Chondrocyte (in vitro differentiated cells): ENCODE measurements around the gene MUS81. TPM values are rescaled to one million over a fixed set of nuclear protein-coding genes. Genes with fewer than 3 reads are reported as not detected.
"Not testable (repeated sequence)": the region's sequence is repeated elsewhere in the genome, so short reads cannot be mapped to it uniquely, and the experiment has no call there.

ENCODE experiments used
- DNase-seq: peaks from one replicate; pipeline ENCODE4 v3.0.0; 2021; ENCODE audit warnings: mixed read lengths, low spot score
- H3K27ac Mint-ChIP-seq: one replicate; pipeline ENCODE4 v1.8.0; 2021; ENCODE audit warnings: mild to moderate bottlenecking, moderate library complexity, mixed read lengths; ENCODE audit not compliant: unreplicated experiment
- H3K27me3 Mint-ChIP-seq: 2 replicates; pipeline ENCODE4 v1.8.0; 2021; ENCODE audit warnings: low read depth, mixed read lengths
- H3K36me3 Mint-ChIP-seq: 2 replicates; pipeline ENCODE4 v1.8.0; 2021; ENCODE audit warnings: low read depth, mixed read lengths
- H3K4me1 Mint-ChIP-seq: 2 replicates; pipeline ENCODE4 v1.8.0; 2021; ENCODE audit warnings: low read depth, mild to moderate bottlenecking, mixed read lengths
- H3K4me3 Mint-ChIP-seq: one replicate; pipeline ENCODE4 v1.8.0; 2021; ENCODE audit warnings: mild to moderate bottlenecking, moderate library complexity, mixed read lengths; ENCODE audit not compliant: unreplicated experiment
- H3K9me3 Mint-ChIP-seq: 2 replicates; pipeline ENCODE4 v1.8.0; 2021; ENCODE audit warnings: low read depth, mixed read lengths
- total RNA-seq: library from RNA; stranded (reverse); gene quantifications from 3 replicates; pipeline ENCODE4 v1.2.1, GENCODE V29; 2021
- TF ChIP-seq, protein P1 (sequence below): fragments of 200-600 bp; sonication (generic); IDR thresholded peaks from 2 replicates; pipeline ENCODE4 v1.5.0; 2021; ENCODE audit warnings: antibody characterized with exemption, mild to moderate bottlenecking, moderate library complexity

Gene MUS81
- total RNA-seq, 1 donor from 2014 or later: 68.4 TPM

DNA sequence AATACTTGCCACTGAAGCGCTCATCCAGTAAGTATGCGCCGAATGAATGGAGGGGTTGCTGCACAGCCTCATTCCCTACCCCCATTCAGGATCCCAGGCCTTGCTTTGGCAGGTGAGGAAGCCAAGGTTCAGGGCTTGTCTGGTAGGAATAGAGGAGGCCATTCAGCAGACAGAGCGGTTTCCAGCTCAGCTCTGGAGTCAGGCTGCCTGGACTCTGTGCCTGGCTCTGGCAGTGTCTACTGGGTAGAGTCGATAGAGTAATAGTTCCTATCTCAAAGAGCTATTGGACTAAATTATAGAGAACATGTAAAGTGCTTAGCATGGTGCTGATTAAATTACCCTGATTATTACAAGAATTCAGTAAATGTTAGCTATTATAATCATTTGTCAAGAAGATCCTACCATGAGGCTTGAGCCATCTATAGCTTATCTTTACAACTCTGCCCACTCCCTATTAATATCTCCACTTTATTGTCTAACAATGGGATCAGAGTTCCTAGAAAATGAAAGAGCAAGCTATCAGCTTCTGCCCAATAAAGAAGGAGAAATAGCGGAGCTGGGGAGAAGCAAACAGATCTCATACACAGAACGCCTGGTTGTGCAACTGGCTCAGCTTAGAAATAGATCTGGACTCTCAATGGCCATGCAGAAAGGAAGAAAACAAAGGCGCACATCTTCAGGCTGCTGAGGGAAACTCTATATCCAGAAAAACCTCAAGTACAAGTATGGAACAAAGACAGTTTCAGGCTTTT lies 33.1 kb upstream of the MUS81 start:
- H3K27me3 Mint-ChIP-seq: no peaks in the 10 kb centered on the region
- H3K9me3 Mint-ChIP-seq: no peaks in the 10 kb centered on the region
- peaks cover 3% of the 10 kb centered on the region for H3K4me1 Mint-ChIP-seq
- no peak overlapping the region for H3K4me3 Mint-ChIP-seq
- no peaks in the 10 kb centered on the region for H3K36me3 Mint-ChIP-seq
- peak; percentile 13 for DNase-seq
- no peak overlapping the region for H3K27ac Mint-ChIP-seq
- TF ChIP-seq, protein P1, sequence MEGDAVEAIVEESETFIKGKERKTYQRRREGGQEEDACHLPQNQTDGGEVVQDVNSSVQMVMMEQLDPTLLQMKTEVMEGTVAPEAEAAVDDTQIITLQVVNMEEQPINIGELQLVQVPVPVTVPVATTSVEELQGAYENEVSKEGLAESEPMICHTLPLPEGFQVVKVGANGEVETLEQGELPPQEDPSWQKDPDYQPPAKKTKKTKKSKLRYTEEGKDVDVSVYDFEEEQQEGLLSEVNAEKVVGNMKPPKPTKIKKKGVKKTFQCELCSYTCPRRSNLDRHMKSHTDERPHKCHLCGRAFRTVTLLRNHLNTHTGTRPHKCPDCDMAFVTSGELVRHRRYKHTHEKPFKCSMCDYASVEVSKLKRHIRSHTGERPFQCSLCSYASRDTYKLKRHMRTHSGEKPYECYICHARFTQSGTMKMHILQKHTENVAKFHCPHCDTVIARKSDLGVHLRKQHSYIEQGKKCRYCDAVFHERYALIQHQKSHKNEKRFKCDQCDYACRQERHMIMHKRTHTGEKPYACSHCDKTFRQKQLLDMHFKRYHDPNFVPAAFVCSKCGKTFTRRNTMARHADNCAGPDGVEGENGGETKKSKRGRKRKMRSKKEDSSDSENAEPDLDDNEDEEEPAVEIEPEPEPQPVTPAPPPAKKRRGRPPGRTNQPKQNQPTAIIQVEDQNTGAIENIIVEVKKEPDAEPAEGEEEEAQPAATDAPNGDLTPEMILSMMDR: no peak

DNA sequence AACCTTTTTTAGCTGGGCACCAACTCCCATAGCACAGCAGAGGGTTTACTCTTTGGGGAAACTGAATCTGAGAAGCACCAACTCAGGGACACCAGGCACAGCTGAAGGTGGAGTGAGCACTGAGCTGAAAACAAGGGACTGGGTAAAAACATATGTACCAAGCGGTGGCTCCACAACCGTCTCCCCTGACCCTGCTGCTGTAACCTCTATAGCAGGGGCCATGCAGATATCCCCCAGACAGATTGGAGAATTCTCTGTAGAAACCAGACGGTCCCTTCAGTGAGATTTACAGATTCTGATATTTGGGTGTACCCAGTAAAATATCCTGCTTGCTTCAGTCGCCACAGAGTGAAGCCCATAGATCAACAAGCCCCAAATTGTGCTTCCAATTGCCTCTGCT lies 30.8 kb upstream of the MUS81 start:
- TF ChIP-seq, protein P1: no peak
- peaks cover 5% of the 10 kb centered on the region for H3K27me3 Mint-ChIP-seq
- H3K4me1 Mint-ChIP-seq: peaks cover 9% of the 10 kb centered on the region
- no peak overlapping the region for H3K4me3 Mint-ChIP-seq
- H3K9me3 Mint-ChIP-seq: no peaks in the 10 kb centered on the region
- H3K36me3 Mint-ChIP-seq: peaks cover 5% of the 10 kb centered on the region
- no peak overlapping the region for H3K27ac Mint-ChIP-seq
- DNase-seq: peak; percentile 24

DNA sequence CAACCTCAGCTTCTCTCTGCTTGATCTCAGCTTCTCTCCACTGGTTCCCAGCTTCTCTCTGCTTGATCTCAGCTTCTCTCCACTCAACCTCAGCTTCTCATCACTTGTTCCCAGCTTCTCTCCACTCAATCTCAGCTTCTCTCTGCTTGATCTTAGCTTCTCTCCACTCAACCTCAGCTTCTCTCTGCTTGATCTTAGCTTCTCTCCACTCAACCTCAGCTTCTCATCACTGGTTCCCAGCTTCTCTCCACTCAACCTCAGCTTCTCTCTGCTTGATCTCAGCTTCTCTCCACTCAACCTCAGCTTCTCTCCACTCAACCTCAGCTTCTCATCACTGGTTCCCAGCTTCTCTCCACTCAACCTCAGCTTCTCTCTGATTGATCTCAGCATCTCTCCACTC lies 28.0 kb upstream of the MUS81 start:
- not testable (repeated sequence) for H3K4me1 Mint-ChIP-seq, H3K9me3 Mint-ChIP-seq, DNase-seq, H3K27me3 Mint-ChIP-seq, H3K36me3 Mint-ChIP-seq, H3K4me3 Mint-ChIP-seq, H3K27ac Mint-ChIP-seq

DNA sequence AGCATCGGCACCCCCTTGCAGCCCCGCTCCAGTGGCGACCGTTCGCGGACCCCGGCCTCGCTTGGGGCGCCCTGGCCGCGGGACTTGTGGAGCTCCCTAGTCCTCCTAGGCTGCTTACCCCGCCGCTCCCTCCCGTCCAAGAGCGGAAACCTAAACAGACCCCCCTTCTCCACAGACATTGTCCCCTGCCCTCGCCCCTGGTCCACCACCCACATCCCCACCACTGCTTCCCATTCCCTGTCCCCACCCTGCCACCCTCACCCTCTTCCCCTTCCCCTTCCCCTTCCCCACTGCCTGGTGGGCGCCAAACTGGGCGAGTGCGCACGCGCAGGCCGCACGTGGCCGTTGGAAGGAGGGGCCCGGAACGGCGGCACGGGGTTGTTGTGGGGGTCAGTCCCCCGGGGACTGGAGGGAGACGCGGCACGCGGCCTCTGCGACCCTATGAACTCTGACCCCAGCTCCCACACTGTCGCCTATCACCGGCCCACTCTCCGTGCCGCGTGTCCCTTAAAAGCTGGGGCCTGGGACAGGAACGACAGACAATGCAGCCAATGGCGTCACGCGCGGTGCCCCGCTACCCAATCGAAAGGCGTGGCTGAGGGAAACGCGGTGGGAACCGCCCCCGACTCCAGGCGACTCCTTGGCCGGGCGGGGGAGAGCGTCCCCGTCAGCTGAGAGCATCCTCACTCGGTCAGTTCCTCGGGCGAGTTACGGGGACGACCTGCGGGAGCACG lies 26.8 kb upstream of the MUS81 start, which contains the start of gene SNX32:
Gene SNX32, plus strand, starts transcription at position 667 of the 734 bp plus-strand sequence. CDS start 103 bp downstream, outside the sequence.
- Mint-ChIP-seq H3K4me3 (no peak within 1 kb of the TSS), H3K27me3 (peaks cover 5% of the 10 kb centered on the region), H3K36me3 (peaks cover 5% of the 10 kb centered on the region), H3K4me1 (peaks cover 9% of the 10 kb centered on the region), H3K27ac (peak within 1 kb of the TSS; percentile 50), H3K9me3 (no peaks in the 10 kb centered on the region)
- peak; percentile 98 for DNase-seq
- TF ChIP-seq, protein P1: no peak

DNA sequence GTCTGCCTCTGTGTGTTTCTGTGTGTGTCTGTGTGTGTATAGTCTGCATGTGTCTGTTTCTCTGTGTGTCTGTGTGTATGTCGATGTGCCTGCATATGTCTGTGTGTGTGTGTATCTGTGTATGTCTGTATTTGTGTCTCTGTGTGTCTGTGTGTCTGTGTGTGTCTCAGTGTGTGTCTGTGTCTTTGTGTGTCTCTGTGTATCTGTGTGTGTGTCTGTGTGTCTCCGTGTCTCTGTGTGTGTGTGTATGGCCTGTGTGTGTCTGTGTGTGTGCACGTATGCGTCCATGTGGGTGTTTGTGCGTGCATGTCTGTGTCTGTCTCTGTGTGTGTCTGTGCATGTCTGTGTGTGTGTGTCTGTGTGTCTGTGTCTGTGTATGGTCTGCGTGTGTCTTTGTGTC lies 26.0 kb upstream of the MUS81 start:
- H3K27ac Mint-ChIP-seq: no peak overlapping the region
- H3K9me3 Mint-ChIP-seq: no peaks in the 10 kb centered on the region
- H3K4me3 Mint-ChIP-seq: no peak overlapping the region
- H3K27me3 Mint-ChIP-seq: peaks cover 5% of the 10 kb centered on the region
- H3K4me1 Mint-ChIP-seq: peaks cover 9% of the 10 kb centered on the region
- peaks cover 5% of the 10 kb centered on the region for H3K36me3 Mint-ChIP-seq
- no peak for DNase-seq
- TF ChIP-seq, protein P1: no peak
